HEK293T (cell line): ENCODE data around the gene CA10.

Source experiments
- CTCF ChIA-PET: fragments of 350-600 bp; formaldehyde crosslinking; extraction: SDS; loops from one replicate; lab custom pipeline; 2021; ENCODE audit warnings: antibody characterized with exemption, inconsistent platforms; lab: Yijun Ruan, JAX
- POLR2A ChIA-PET: fragments of 350-600 bp; formaldehyde crosslinking; extraction: SDS; loops from one replicate; lab custom pipeline; 2020; ENCODE audit warnings: antibody characterized with exemption, inconsistent platforms; lab: Yijun Ruan, JAX
- DNase-seq: peaks from one replicate; pipeline ENCODE4 v3.0.0; 2012; ENCODE audit warnings: mixed read lengths; ENCODE audit errors: extremely low spot score
- ARNT ChIP-seq: fragments of 450-650 bp; IDR thresholded peaks from 2 replicates; pipeline ENCODE4 v1.6.1; 2017; ENCODE audit warnings: mild to moderate bottlenecking
- BHLHE40 ChIP-seq: fragments of 450-650 bp; IDR thresholded peaks from 2 replicates; pipeline ENCODE4 v1.6.1; 2016; ENCODE audit warnings: mild to moderate bottlenecking, moderate library complexity, borderline replicate concordance
- CTBP1 ChIP-seq: fragments of 450-650 bp; IDR thresholded peaks from 2 replicates; pipeline ENCODE4 v1.6.1; 2016; ENCODE audit warnings: borderline replicate concordance
- ELF4 ChIP-seq: fragments of 450-650 bp; IDR thresholded peaks from 2 replicates; pipeline ENCODE4 v1.6.1; 2017; ENCODE audit warnings: antibody characterized with exemption
- FOXA1 ChIP-seq: fragments of 450-650 bp; IDR thresholded peaks from 2 replicates; pipeline ENCODE4 v1.6.1; 2016; ENCODE audit warnings: mild to moderate bottlenecking
- FOXK2 ChIP-seq: fragments of 450-650 bp; IDR thresholded peaks from 2 replicates; pipeline ENCODE4 v1.6.1; 2016; ENCODE audit warnings: mild to moderate bottlenecking
- FOXM1 ChIP-seq: fragments of 450-650 bp; IDR thresholded peaks from 2 replicates; pipeline ENCODE4 v1.6.1; 2017; ENCODE audit warnings: mild to moderate bottlenecking, borderline replicate concordance
- HDGF ChIP-seq: fragments of 450-650 bp; IDR thresholded peaks from 2 replicates; pipeline ENCODE4 v1.6.1; 2017; ENCODE audit warnings: antibody characterized with exemption, borderline replicate concordance
- L3MBTL2 ChIP-seq: fragments of 450-650 bp; conservative IDR thresholded peaks from 2 replicates; pipeline ENCODE4 v1.6.1; 2016; ENCODE audit warnings: mild to moderate bottlenecking
- LEF1 ChIP-seq: fragments of 450-650 bp; IDR thresholded peaks from 2 replicates; pipeline ENCODE4 v1.6.1; 2017; ENCODE audit warnings: mild to moderate bottlenecking, borderline replicate concordance
- NFRKB ChIP-seq: fragments of 450-650 bp; IDR thresholded peaks from 2 replicates; pipeline ENCODE4 v1.6.1; 2016; ENCODE audit warnings: mild to moderate bottlenecking, moderate library complexity
- PKNOX1 ChIP-seq: fragments of 450-650 bp; IDR thresholded peaks from 2 replicates; pipeline ENCODE4 v1.6.1; 2016
- SP1 ChIP-seq: fragments of 450-650 bp; IDR thresholded peaks from 2 replicates; pipeline ENCODE4 v1.6.1; 2017
- SUZ12 ChIP-seq: fragments of 450-650 bp; IDR thresholded peaks from 2 replicates; pipeline ENCODE4 v1.6.1; 2016; ENCODE audit warnings: mild to moderate bottlenecking
- TARDBP ChIP-seq: fragments of 450-650 bp; IDR thresholded peaks from 2 replicates; pipeline ENCODE4 v1.6.1; 2016
- ZNF384 ChIP-seq: fragments of 450-650 bp; IDR thresholded peaks from 2 replicates; pipeline ENCODE4 v1.6.1; 2016

Gene CA10

DNA sequence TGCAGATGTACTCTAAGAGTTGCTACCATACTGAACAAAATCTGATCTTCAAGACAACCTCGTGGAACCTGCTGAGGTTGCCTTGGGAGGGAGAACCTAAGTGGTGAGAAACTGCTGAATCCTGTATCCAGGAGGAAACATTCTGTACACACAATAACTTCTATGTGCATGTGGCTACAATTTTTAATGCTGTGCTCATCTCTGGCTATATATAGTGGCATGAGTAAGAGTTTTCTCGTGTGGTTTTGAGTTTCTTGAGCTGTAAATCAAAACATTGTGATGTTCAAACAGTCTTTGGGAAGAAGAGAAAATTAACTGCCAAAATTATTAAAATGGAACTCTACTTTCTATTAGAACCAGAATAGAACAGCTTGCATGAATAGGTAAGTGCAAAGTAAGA, 206.8 kb downstream of the CA10 start:
- no peak for DNase-seq
- ChIA-PET CTCF (no interaction called here), POLR2A (no interaction called here)
- no peak for TF ChIP-seq BHLHE40
- no peak for TF ChIP-seq HDGF
- no peak for TF ChIP-seq NFRKB
- no peak for TF ChIP-seq ARNT
- TF ChIP-seq ELF4, result no peak
- no peak for TF ChIP-seq FOXA1
- TF ChIP-seq PKNOX1, result no peak
- no peak for TF ChIP-seq FOXK2
- TF ChIP-seq FOXM1, result no peak
- TF ChIP-seq CTBP1, result no peak
- no peak for TF ChIP-seq L3MBTL2
- no peak for TF ChIP-seq LEF1
- TF ChIP-seq TARDBP, result no peak
- TF ChIP-seq ZNF384, result no peak

- DNase-seq, result no peak
- TF ChIP-seq ARNT (no peak), PKNOX1 (no peak), FOXA1 (no peak), SP1 (no peak), CTBP1 (no peak), ZNF384 (no peak), NFRKB (no peak), ELF4 (no peak), TARDBP (no peak), SUZ12 (no peak), FOXM1 (no peak)
- POLR2A ChIA-PET, result no interaction called here
- CTCF ChIA-PET, result no interaction called here
These were observed 210.4 kb downstream of the CA10 start for GRCh38 chr17:51948128-51948527.

GRCh38 chr17:51947160-51947735, 211.3 kb downstream of the CA10 start:
- ChIA-PET CTCF (no interaction called here), POLR2A (no interaction called here)
- DNase-seq, result no peak

DNA sequence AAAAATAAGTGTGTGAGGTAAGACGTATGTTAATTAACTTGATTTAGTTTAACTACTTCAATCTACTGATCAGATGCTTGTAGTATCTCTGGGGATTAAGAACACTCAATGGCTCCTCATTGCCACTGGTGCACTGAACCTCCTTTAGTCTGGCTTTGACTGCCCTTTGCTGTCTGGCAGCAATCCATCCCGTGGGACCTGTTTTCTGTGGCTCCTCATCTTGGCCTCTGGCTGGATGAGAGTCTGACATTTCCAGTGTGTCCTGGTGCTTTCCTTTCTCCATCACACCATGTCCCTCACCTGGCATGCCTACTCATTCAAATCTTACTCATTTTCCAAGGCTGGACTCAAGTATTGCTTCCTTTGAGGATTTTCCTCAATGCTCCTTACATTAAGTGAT, 212.2 kb downstream of the CA10 start:
- TF ChIP-seq L3MBTL2, result no peak
- TF ChIP-seq HDGF, result no peak
- no peak for TF ChIP-seq SP1
- TF ChIP-seq NFRKB, result no peak
- no peak for TF ChIP-seq FOXA1
- TF ChIP-seq BHLHE40, result no peak
- no peak for TF ChIP-seq SUZ12
- no peak for DNase-seq
- ChIA-PET POLR2A (no interaction called here), CTCF (no interaction called here)

More at GRCh38 chr17:51947160-51947735, 211.3 kb downstream of the CA10 start:
- TF ChIP-seq HDGF (no peak), FOXK2 (no peak), SP1 (no peak), NFRKB (no peak), ZNF384 (no peak), CTBP1 (no peak), SUZ12 (no peak), ARNT (no peak), BHLHE40 (no peak), PKNOX1 (no peak), LEF1 (no peak)

GRCh38 chr17:51941272-51941671, 217.2 kb downstream of the CA10 start:
- TF ChIP-seq ELF4 (no peak), FOXA1 (no peak), FOXK2 (no peak), CTBP1 (no peak), L3MBTL2 (no peak), FOXM1 (no peak), SUZ12 (no peak), BHLHE40 (no peak), TARDBP (no peak)
- CTCF ChIA-PET, result no interaction called here
- POLR2A ChIA-PET, result no interaction called here
- DNase-seq, result no peak

DNA sequence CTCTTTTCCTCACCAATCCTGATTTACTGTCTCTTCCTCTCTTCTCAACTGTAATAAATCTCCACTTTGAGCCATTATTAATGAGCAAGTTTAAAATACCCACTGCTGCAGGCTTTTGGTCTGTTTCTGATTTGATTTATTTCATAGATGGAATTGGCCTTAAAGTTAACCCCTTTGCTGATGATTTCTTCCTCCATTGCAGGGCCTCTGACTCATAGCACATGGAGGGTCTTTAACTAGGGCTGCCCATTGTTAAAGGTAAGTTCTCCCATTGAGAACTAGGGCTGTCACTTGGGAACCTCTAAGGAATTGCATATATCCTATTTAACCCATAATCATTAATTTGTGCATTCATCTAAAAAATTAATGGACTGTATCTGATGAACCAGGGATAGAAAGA, 221.2 kb downstream of the CA10 start:
- DNase-seq, result no peak
- ChIA-PET POLR2A (no interaction called here), CTCF (no interaction called here)
- TF ChIP-seq SUZ12, result no peak
- no peak for TF ChIP-seq HDGF
- TF ChIP-seq TARDBP, result no peak
- no peak for TF ChIP-seq BHLHE40
- no peak for TF ChIP-seq NFRKB
- TF ChIP-seq CTBP1, result no peak
- TF ChIP-seq ARNT, result no peak

DNA sequence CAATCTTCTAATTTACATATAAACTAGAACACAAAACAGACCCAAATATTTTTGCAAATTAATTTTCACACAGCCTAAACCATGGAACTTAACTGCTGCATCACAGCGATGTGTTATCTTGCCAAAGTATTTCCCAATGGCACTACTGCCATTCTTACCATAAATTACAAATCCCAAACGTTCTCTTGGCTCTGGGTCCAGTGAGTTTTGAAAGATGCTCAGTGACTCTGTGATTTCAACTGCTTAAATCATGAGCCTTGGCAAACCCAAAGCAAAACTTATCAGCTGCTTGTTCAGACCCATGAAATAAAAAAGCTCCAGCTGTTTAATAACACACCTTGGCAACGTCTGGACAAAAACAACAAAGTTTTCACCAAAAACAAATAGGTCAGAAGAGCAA, 223.0 kb downstream of the CA10 start:
- no peak for TF ChIP-seq PKNOX1
- TF ChIP-seq ZNF384, result no peak
- no peak for TF ChIP-seq SUZ12
- TF ChIP-seq NFRKB, result no peak
- no peak for TF ChIP-seq HDGF
- no peak for TF ChIP-seq SP1
- no peak for TF ChIP-seq LEF1
- TF ChIP-seq L3MBTL2, result no peak
- TF ChIP-seq ELF4, result no peak
- ChIA-PET CTCF (no interaction called here), POLR2A (no interaction called here)
- DNase-seq, result no peak
